ENCODE results near the gene PTER.

PTER gene

DNA sequence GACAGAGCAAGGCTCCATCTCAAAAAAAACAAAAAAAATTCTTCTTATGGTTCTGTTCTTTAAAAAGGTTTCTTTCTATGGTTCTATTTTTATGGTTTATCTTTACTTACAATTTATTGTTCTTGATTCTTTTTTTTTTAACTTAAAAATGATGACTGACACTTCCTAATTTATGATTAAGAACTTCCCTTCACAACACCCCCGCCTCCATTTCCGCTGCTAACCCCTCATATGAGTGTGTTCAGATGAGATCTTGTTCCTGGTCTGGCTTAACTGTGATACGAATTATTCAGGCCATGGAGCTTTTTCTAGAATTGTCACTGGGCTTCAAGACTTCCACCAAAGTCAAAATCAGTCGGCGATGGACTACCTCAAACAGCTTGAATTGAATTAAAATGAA lies 33.9 kb downstream of the PTER start:
- peak in 2 of 3 donors; percentile 20 to 30 for DNase-seq (ENCODE audit: low read depth in 3 of 3)

- DNase-seq (ENCODE audit: low read depth in 3 of 3): no peak
These were observed 36.0 kb downstream of the PTER start for GRCh38 chr10:16472828-16473227.

DNA sequence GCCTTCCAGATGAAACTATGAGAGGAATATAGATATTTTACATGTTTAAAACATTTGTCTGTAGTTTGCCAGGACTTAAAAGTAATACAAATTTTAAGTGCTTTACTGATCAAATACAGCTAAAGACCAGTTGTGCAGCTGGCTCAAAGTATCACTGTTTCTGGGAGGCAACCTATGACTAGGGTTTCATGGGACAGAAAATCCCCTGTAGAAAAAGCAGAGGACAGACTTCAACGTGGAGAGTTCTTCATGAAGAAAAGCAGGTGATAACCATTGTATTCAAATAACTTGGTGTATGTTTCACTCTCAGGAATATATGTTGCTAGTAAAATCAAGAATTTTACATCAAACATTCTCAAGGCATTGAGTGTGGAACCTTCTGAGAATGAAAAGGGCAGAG lies 40.9 kb downstream of the PTER start:
- no peak for DNase-seq (ENCODE audit: low read depth in 3 of 3)

GRCh38 chr10:16478801-16479200 lies 42.0 kb downstream of the PTER start:
- DNase-seq (ENCODE audit: low read depth in 3 of 3): no peak

- DNase-seq (ENCODE audit: low read depth in 3 of 3): no peak
These were observed 44.4 kb downstream of the PTER start for GRCh38 chr10:16481052-16481728.

DNA sequence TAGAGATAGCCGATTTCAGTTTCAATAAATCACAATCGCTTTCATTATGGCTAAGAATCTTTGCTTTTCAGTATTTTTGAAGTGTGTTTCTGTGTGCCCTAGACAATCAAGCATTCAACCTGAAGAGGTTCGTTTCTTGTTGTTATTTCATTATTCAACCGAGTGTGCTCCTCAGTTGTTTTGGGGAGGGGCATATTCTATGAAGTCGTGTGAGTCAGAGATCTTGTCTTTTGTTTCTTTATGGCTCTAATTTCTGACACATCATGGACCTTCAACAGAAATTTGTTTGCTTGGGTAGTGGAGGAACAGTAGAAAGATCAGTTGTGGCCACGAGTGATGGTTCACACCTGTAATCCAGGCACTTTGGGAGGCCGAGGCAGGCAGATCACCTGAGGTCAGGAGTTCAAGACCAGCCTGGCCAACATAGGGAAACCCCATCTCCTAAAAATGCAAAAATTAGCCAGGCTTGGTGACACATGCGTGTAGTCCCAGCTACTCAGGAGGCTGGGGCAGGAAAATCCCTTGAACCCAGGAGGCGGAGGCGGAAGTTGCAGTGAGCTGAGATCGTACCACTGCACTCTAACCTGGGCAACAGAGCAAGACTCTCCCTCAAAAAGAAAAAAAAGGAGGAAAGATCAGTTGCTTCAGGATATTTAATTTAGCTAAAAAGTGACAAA lies 46.6 kb downstream of the PTER start:
- DNase-seq (ENCODE audit: low read depth in 3 of 3): no peak

DNA sequence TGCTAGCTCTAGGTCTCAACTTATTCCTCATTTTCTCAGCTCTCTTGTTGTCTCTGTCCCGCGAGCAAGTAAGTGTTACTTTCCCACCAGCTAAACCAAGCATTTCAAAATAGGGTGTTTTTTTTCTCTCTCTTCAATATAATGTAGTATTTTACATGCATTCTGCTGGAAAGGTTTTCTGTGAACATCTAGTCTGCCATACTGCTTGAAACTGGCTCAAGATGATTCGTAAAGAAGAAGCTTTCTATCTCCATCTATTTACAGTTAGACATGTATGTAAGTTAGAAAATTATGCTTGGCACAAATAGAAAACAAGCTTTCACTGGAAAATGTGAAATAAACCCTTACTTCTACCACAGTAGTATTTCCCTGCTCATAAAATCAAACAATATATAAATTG lies 53.7 kb downstream of the PTER start:
- no peak for DNase-seq (ENCODE audit: low read depth in 3 of 3)

DNA sequence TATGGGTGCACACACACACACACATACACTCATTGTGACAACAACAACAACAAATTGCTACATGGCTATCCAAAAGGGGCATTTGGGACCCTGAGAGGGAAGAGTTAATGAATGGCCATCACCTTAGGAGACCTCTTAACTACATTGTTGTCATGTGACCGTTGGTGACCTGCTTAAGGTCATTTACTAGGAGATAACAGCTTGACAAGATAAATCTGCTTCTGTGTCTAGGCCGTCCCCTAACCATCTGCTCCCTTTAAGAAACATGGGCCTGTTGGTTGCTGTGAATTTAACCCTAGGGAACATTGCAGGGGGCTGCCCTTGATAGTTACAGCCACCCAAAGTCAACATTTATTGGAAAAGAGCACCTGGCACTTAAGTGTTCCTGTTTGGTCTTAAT lies 55.1 kb downstream of the PTER start:
- DNase-seq (ENCODE audit: low read depth in 3 of 3): no peak

DNA sequence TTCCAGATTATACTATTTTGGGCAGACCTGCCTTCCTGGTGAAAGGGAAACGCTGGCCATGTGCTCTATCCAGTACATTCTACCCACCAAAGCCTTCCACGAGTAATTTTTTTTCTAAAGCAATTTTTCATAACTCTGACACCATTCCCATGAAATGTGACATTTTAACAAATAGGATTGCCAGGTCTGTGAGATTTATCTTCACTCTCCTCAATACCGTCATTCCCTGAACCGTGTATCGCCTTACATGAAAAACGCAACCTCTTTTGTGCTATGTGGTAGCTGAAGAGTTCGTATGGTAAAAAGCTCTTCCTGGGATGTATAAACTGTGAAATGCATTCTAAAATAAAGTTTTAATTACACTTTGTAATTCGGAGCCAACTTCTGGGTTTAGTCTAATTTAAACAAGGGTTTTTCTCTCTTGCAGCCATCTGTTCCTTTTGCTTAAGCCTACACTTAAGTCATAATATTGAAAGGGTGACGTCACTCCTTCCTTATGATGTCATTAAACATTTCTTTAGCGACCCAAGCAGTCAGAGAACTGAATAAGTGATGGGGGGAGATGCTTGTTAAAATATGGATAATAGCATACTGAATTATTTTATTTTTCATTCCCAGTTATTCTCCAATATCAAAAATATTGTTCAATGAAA lies 57.2 kb downstream of the PTER start:
- DNase-seq (ENCODE audit: low read depth in 3 of 3): no peak

GRCh38 chr10:16497911-16498310 lies 61.1 kb downstream of the PTER start:
- no peak for DNase-seq (ENCODE audit: low read depth in 3 of 3)

DNA sequence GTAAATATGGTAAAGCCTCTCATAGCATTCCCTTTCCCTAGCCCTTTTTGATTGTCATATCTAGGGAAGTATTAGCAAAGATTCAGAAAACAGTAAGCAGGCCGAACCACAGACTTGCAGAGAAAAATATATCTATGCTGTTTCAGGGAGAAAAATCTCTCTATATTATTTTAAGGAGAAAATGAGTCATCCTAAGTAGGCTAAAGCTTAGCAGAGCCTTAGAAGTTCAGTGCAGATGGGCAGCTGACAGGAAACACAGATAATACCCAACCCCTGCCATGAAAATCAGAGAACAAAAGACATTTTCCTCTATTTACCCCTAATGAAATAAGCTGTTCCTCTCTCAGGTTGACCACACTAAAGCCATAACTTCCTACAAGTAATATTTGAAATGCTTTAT lies 68.4 kb downstream of the PTER start:
- no peak for DNase-seq (ENCODE audit: low read depth in 3 of 3)

DNA sequence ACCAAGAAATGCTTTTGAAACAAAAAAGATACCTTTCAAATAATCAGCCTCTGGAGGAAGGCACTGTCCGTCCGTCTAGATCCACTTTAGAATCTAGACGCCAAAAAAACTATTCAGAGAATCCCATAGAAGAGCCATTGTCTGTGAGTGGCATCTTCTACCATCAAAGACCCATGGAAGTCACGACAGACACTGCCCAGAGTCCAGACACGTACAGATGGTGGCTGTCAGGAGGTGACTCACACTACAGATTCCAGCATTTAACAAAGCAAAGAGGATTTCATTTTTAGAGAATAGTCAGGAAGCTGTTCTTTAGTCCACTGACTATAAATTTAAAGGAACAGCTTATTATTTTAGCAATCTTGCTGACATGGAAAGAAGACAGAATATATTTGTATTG lies 73.2 kb downstream of the PTER start:
- DNase-seq (ENCODE audit: low read depth in 3 of 3): no peak

DNA sequence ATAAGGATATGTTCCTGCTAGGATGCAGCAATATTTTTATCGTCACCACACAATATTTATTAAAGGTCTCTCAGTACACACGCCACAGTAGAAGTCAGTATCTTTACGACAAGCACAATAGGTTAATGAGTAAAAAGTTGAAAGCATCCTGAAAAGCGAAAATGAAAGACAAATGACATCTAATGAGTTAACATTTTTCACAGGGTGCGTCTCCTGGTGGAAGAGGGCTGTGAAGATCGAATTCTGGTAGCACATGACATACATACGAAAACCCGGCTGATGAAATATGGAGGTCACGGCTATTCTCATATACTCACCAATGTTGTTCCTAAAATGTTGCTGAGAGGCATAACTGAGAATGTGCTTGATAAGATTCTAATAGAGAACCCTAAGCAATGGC lies 74.0 kb downstream of the PTER start:
- DNase-seq (ENCODE audit: low read depth in 3 of 3): no peak

DNA sequence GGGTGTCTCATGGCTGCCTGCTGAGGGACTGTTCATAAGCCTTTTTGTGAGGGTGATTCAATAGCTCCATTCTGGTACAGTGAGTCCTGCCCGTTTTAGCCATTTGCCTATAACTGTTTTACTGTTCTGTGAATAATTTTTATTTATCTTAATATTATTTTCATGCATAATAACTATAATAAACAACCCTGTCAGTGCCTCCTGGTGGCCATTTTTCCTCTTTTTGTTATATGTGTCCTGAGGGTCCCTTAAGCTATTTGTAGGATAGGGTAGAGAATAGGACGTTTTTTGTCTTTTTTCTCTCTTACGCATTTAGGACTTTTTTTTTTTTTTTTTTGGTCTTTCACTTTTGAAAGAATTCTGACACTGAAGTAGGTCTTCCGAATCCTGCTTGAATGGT lies 82.0 kb downstream of the PTER start:
- DNase-seq (ENCODE audit: low read depth in 3 of 3): no peak

DNA sequence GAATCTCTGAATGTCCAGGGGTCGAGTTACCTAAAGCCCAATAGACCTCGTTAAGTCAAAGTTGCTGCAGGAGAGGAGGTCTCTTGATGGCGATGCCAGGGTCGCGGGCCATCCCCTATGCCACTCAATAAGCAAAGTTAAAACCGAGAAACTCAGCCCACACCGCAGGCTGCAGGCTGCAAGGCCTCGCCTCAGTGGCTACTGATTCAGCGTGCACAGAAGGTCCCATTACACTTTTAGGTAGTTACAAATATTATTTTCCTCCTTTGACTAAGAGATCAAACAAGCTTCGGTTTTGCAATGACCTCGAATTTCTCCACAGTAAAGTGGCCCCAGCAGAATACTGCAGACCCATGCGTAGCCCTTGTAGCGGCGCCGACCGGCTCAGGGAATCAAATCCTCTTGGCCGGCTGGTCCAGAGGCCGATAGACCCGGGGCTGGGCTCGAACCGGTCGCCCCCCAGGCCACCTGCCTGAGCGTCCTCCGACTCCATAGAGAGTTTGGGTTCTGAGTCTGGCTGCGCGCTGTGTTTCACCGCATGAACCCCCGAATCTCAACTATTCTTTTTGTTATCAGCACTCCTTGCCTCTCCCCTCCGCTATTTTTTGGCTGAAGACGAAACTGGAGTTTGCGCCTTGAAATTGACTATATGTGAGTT lies 82.6 kb downstream of the PTER start:
- no peak for DNase-seq (ENCODE audit: low read depth in 3 of 3)

DNA sequence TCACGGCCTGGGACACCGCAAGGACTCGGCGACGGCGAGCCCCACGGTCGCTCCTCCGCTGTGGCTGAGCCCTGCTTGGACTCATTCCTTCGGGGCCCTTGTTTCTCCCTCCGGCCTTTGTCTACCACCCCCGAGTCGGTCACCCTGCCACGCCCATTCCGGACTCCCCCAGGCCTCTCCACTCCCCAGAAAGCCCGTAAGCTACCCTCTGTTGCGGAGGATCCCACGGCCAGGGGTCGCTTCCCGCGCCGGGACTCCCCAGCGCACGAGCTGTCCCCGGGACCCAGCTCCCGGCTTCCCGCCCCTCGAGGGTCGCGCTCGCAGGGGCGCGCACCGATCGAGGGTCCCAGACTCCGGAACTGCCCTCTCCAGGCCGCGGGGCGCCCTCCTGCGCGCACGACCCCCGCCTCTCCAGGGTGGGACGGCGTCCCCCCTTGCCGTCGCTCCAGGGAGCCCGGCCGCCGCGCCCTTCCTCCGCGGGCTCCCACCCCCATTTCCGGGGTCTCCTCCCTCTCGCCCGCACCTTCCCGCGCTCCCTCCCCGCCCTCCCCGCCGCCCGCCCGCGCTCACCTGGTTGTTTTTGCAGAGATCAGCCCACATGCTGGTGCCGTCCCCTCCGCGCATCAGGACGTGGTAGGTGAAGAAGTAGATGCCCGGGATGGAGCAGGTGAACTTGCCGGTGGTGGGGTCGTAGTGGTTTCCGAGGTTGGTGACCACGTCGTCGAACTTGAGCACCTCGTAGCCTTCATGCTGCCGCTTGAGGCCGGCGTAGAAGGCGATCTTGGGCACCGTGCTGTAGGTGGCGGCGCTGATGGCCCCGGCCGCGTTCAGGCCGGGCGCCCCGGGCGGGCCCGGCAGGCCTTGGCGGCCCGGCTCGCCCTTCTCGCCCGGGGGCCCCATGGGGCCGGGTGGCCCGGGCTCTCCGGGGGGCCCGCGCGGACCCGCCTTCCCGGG lies 83.4 kb downstream of the PTER start:
- DNase-seq (ENCODE audit: low read depth in 3 of 3): no peak

- DNase-seq (ENCODE audit: low read depth in 3 of 3): peak in 1 of 3 donors; percentile 17
These were observed 84.1 kb downstream of the PTER start for GRCh38 chr10:16520900-16521299.

GRCh38 chr10:16521311-16522016 lies 84.7 kb downstream of the PTER start, which contains the start of gene C1QL3:
Gene C1QL3 (minus strand): TSS chr10:16521879. CDS start chr10:16521065, 814 bp downstream.
- no peak for DNase-seq (ENCODE audit: low read depth in 3 of 3)

- no peak for DNase-seq (ENCODE audit: low read depth in 3 of 3)
These were observed 90.6 kb downstream of the PTER start for GRCh38 chr10:16527452-16527851.

DNA sequence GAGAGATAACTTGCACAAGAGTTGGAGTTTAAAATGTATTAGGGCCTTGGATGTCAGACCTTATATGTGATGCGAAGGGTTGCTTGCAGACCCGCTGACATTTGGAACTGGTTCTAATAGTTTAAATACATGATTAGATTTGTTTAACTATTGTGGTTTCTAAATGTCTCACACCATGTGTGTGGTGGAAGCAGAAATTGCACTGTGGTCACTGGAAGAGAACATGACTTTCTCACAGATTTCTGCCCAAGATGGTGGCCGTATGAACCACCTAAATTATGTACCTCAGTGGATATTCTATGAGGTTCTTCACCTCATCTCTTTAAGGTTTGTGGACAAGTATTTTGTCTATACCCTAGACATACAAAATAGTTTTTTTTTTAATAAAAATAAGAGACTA lies 93.0 kb downstream of the PTER start:
- DNase-seq (ENCODE audit: low read depth in 3 of 3): no peak

DNA sequence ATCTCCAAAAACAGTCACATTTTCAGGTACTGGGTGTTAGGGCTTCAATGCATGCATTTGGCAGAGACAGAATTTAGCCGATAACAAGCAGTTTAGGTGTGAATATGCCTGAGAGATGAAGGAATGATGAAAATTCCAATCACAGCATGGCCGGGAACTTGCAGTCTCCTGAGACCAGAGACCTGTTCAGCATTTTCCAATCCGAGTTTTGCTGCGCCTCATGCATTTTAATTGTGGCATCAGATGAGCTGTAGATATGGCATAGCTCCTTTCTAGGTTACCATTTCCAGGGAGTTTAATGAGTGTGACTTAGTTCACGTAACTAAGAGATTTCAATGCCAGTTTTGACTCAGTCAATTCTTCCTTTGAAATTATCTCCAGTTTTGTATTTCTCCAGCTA lies 99.3 kb downstream of the PTER start:
- no peak for DNase-seq (ENCODE audit: low read depth in 3 of 3)

Measured in stimulated activated CD4-positive, alpha-beta T cell treated with anti-CD3 and anti-CD28 coated beads, TNF-alpha, amount 100 ng/mL, for 48 hours (primary cell).